CD4-positive, alpha-beta T cell treated with Interleukin-2 at 100 ng/mL for 4 hours (primary cell): ENCODE data around the gene PBRM1.

Source experiments
- DNase-seq: peaks from one replicate; pipeline ENCODE4 v3.0.0-alpha.2; 2020; ENCODE audit warnings: low spot score

The PBRM1 gene

DNA sequence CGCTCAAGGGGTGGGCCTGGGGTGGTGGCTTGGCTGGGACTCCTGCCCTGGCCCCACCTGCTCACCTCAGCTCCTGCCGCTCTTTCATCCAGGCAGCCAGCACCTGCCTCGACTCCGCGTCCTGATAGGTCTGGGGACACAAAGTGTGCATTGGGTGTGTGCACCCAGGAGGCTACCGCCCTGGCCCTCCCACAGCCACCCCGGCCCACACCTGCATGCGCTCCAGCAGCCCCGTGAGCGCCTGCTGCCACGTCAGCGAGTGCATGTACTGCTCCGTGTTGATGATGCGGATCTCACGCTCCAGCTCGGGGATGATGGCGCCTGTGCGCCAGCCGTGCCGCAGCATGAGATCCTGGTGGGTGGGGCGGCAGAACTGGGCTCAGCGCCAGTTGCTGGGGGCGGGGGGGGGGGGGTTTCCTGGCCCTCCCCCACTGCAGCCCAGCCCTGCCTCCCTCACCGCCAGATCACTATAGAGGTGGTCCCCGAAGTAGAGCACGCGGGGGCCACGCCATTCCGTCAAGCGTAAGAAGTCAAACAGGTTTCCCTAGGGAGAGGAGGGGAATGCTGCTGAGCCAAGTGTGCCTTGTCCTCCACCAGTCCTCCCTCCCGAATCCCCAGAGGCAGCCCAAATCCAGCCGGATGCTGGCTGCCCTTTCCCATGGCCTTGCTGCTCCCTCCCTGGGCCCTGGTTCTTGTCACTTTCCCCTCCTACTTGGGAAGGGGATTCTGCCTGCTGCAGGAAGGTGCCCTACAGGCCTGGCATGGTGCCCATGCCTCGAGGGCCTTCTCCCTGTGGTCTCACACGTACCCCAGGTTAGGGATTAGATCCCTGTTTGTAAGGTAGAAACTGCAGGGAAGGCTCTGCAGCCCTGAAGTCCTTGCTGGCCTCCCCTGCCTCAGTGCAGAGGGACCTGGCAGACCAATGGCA, 160.7 kb downstream of the PBRM1 start:
- DNase-seq = no peak

DNA sequence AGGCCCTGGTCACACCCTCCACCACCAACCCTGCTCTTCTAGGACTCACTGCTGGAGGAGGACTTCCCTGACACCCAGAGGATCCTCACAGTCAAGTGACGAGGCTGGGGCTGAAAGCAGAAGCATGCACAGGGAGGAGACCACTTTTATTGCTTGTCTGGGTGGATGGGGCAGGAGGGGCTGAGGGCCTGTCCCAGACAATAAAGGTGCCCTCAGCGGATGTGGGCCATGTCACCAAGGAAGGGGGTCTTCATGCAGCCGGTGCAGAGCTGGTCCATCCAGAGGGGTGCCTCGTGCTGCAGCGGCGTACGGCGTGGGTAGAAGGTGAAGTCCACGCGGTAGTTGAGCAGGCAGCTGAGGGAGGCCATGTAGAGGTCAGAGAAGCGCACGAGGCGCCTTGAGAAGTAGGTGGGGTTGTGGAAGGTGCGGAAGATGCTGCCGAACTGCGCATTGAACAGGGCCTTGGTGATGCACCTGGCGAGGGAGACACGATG, 161.4 kb downstream of the PBRM1 start:
- no peak for DNase-seq

DNA sequence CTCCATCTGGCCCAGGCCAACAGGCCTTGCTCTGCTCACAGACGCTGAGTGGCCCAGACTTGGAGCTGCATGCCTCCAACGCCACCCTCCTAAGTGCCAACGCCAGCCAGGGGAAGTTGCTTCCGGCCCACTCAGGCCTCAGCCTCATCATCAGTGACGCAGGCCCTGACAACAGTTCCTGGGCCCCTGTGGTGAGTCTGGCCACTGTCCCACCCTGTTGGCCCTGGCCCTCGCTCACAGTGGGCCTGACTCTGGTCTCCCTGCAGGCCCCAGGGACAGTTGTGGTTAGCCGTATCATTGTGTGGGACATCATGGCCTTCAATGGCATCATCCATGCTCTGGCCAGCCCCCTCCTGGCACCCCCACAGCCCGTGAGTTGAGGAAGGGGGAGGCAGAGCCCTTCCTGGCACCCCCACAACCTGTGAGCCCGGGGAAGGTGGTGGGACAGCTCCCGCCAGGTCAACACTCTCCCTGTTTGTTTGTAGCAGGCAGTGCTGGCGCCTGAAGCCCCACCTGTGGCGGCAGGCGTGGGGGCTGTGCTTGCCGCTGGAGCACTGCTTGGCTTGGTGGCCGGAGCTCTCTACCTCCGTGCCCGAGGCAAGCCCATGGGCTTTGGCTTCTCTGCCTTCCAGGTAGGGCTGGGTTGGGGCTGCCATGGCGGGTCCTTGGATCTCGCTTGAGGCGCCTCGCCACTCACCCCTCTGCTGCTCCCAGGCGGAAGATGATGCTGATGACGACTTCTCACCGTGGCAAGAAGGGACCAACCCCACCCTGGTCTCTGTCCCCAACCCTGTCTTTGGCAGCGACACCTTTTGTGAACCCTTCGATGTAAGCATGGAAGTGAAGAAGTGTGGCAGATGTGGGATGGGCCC, 162.1 kb downstream of the PBRM1 start:
- no peak for DNase-seq

- DNase-seq = no peak
Measured at GRCh38 chr3:52522651-52523251, 163.0 kb downstream of the PBRM1 start.

DNA sequence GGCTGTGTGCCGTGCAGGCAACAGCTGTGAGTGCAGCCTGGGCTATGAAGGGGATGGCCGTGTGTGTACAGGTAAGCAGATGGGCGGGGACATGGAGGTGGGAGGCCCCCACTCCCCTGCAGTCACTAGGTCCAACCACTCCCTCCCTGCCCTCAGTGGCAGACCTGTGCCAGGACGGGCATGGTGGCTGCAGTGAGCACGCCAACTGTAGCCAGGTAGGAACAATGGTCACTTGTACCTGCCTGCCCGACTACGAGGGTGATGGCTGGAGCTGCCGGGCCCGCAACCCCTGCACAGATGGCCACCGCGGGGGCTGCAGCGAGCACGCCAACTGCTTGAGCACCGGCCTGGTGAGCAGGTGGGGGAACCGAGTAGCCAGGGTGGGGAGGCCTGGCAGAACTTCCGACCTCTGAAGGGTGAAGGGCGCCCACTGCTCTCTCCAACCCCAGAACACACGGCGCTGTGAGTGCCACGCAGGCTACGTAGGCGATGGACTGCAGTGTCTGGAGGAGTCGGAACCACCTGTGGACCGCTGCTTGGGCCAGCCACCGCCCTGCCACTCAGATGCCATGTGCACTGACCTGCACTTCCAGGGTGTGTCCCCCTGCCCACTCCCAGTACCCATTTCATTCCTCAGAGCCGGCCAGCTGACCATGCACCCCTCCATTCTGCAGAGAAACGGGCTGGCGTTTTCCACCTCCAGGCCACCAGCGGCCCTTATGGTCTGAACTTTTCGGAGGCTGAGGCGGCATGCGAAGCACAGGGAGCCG, 163.6 kb downstream of the PBRM1 start:
- no peak for DNase-seq

- DNase-seq = no peak
Measured at GRCh38 chr3:52521488-52521824, 164.3 kb downstream of the PBRM1 start.

GRCh38 chr3:52520716-52521487, 164.8 kb downstream of the PBRM1 start:
- no peak for DNase-seq

DNA sequence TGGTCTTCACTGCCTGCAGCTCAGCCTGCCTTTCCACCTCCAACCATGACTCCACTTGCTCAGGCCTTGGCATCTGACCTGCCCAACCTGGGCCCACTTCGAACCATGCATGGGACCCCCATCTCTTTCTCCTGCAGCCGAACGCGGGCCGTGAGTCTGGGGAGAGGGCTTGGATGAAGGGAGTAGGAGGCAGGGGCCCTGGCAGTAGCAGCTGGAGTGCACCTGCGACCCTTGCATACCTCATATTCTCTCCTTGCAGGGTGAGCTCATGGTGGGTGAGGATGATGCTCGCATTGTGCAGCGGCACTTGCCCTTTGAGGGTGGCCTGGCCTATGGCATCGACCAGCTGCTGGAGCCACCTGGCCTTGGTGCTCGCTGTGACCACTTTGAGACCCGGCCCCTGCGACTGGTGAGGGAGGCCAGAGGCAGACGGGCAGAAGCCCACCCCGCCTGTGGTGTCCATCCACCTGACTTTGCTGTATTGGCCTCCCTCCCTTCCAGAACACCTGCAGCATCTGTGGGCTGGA, 165.5 kb downstream of the PBRM1 start:
- no peak for DNase-seq

DNA sequence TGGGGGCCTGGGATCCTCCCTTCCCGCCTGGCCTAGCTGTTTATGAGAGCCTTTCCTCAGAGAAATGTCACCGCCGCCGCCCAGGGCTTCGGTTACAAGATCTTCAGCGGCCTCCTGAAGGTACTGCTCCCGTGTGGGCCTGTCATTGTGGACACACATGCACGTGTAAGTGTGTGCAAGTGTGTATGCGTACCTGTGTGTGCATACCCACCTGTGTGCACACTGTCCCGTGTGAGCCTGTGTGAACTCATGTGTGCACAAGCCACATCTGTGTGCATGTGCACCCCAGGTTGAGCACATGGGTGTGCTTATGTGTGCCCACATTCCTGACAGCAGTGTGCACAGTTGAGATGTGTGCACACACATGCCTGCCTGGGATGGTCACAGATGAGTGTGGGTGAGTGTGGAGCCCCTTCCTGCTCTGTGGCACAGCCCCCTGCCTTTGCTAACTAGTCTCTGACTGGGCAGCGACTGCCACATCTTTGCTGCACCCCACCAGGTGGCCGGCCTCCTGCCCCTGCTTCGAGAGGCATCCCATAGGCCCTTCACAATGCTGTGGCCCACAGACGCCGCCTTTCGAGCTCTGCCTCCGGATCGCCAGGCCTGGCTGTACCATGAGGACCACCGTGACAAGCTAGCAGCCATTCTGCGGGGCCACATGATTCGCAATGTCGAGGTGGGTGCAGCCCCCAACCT, 166.1 kb downstream of the PBRM1 start:
- DNase-seq = no peak

DNA sequence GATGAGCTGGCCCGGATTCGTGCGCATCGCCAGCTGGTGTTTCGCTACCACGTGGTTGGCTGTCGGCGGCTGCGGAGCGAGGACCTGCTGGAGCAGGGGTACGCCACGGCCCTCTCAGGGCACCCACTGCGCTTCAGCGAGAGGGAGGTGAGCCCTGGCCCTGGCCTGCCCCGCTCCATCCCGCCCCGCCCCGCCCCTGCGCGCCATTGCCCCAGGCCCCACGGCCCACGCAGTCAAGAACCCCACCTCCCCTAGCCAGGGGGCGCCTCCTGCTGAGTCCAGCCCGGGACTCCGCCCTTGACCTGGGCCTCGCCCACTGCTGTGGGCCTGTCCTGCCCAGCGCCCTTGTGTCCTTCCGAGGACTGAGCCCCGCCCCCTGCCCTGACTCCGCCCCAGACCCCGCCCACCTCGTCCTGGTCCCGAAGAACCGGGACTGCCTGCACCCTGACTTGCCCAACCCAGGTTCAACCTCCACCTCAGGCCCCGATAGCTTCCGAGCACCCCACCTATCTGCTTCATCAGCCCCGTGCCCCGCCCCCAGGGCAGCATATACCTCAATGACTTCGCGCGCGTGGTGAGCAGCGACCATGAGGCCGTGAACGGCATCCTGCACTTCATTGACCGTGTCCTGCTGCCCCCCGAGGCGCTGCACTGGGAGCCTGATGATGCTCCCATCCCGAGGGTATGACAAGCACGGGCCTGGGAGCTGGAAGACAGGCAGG, 166.8 kb downstream of the PBRM1 start:
- no peak for DNase-seq

DNA sequence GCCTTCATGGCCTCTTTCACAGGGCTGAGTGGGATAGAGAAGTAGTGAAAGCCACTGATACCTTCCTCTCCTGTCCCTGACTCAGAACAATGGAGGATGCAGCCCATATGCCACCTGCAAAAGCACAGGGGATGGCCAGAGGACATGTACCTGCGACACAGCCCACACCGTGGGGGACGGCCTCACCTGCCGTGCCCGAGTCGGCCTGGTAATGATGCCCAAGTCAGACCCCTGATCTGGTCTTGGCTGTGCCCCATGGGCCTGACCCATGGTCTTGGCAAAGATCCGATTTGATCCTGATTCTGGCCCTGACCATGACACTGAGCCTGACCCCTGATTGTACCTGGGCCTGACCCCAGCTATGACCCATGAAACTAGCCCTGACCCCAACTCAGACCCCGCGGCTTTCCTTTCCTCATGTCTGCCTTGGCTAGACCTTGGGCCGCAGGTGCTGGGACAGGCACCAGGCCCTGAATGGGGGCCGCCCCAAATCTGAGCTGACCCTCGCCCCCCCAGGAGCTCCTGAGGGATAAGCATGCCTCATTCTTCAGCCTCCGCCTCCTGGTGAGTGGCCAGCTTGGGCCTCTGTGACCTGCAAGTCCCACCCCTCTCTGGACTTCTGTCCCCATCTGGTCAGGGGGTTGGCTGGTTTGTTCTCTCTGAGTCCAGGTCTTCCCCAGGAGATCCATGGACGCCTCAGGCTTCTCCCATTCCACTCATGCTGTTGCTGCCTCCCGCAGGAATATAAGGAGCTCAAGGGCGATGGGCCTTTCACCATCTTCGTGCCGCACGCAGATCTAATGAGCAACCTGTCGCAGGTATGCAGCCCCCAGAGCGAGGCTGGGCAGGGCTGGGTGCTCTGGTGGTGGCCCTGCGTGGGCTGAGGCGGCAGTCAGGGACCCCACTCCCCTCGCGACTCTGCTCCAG, 167.7 kb downstream of the PBRM1 start:
- DNase-seq = no peak

DNA sequence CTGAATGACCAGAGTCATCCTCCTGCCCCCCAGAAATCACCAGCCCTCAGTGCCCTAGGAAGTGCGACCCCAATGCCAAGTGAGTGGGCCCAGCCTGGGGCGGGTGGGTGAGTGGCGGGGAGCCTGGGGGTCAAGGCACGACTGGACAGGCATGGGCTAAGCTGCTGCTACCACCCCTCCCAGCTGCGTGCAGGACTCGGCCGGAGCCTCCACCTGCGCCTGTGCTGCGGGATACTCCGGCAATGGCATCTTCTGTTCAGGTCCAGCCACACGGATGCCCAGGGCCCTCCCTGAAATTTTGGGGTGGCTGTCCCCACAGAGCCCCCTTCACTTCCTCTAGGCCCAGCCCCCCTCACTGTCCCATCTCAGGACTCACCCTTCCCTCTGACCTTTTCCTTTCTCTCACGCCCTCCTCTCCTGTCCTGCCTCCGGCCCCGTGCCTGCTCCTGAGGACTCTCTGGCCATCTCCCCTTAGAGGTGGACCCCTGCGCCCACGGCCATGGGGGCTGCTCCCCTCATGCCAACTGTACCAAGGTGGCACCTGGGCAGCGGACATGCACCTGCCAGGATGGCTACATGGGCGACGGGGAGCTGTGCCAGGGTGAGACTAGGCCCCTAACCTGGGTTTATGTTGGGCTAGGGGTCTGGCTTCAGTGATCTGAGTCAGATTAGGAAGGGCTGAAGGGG, 169.1 kb downstream of the PBRM1 start:
- DNase-seq = no peak

DNA sequence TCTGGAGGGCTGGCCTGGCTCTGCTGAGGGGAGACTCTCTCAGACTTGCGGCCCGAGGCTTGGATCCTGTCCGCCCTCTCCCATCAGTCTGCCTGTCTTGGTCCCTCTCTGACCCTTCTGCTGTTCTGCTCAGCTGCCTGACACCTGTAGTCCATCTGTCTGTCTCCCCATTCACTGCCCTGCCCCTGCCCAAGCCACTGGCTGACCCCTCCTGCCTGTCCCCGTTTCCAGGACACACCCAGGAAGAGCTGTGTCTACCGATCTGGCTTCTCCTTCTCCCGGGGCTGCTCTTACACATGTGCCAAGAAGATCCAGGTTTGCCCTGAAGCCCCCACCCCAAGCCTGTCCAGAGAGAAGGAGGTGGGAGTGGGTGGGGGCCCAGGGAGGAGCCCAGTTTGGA, 170.5 kb downstream of the PBRM1 start:
- no peak for DNase-seq

DNA sequence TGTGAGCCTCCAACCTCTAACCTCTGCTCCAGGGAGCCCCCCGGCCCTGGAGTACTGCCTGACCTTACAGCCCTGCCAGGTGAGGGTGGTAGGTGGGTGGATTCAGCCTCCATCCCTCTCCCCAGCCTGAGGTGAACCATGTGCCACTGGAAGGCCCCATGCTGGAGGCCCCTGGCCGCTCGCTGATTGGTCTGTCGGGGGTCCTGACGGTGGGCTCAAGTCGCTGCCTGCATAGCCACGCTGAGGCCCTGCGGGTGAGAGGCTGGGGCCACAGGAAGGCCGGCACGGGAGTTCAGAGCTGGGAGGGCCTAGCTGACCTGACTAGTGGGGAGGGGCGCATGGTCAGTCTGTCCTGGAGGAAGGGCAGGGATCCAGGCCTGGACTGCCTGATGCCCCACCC, 171.1 kb downstream of the PBRM1 start:
- no peak for DNase-seq

DNA sequence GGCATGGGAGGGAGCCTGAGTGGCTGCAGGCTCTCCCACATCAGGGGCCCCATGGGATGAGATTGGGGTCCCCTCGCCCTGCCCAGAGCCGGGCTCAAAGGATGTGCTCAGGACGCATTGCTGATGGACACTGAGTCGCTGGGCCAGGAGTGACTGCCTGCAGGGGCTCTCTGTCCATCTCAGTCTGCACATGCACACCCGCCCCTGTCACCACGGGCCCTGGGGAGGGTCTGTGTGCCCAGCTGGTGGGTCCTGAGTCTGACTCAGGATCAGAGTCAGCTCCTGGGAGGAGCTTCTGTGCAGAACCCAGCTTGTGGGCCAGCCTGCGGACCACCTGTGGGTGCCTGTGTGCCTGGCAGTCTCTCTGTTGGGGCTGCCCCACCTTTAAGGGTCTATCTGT, 172.4 kb downstream of the PBRM1 start:
- no peak for DNase-seq

DNA sequence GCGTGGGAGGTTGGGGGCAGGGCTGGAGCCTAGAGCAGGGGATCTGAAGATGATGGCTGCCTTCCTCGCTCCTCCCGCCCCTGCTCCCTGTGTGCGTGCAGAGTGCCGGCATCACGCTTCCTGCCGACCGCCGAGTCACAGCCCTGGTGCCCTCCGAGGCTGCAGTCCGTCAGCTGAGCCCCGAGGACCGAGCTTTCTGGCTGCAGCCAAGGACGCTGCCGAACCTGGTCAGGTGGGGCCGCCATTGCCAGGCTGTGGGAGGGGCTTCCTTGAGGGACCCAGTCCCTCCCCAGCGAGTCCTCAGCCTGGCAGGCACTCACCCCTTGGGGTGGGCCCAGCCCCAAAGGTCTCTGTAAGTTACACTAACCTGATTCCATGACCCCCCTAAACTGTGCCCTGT, 173.0 kb downstream of the PBRM1 start:
- no peak for DNase-seq

- DNase-seq = no peak
Measured at GRCh38 chr3:52512105-52512504, 173.6 kb downstream of the PBRM1 start.

DNA sequence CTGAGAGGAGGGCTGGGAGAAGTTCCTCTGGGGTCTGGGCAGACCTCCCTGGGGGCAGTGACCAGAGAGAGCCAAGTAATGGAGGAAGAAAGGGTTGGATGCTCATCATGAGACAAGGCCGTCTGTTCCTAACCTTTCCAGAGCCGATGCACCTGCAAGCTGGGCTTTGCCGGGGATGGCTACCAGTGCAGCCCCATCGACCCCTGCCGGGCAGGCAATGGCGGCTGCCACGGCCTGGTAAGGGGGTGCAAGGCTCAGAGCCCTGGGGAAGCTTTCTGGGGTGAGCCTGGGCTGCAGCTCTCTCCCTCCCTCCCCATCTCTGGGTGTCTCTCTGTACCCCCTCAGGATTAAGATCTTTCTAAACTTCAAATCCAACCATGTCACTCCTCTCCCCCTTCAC, 174.2 kb downstream of the PBRM1 start:
- no peak for DNase-seq
